Left lung (tissue), 10 donors: ENCODE results near the gene LAMA2. TPM values are rescaled to one million over a fixed set of nuclear protein-coding genes. Genes with fewer than 3 reads are reported as not detected.

Experiments used
- ATAC-seq: fragments of 200-7000 bp; cut with Tn5 transposase; one replicate; pipeline ENCODE4 v1.9.1; 2020; ENCODE audit warnings: moderate library complexity
- DNase-seq, 4 donors: peaks; one replicate each; pipeline ENCODE4 v3.0.0-alpha.2; 2013 to 2020
- H3K27ac ChIP-seq, 2 donors: fragments of 200-600 bp; sonication (generic) in 1 of 2; one replicate each; pipeline versions ENCODE4 v1.5.0 to v1.8.0; 2020 to 2021
- H3K27me3 ChIP-seq, 2 donors: fragments of 200-600 bp; sonication (generic) in 1 of 2; one replicate each; pipeline versions ENCODE4 v1.5.0 to v1.8.0; 2020 to 2021
- H3K36me3 ChIP-seq, 2 donors: fragments of 200-600 bp; sonication (generic) in 1 of 2; one replicate each; pipeline versions ENCODE4 v1.5.0 to v1.8.0; 2020 to 2021
- H3K4me1 ChIP-seq, 2 donors: fragments of 200-600 bp; one replicate each; pipeline ENCODE4 v1.8.0; 2021
- H3K4me3 ChIP-seq, 2 donors: fragments of 200-600 bp; sonication (generic) in 1 of 2; one replicate each; pipeline versions ENCODE4 v1.5.0 to v1.8.0; 2020 to 2021; ENCODE audit warnings: mild to moderate bottlenecking in 1 of 2
- H3K9me3 ChIP-seq, 2 donors: fragments of 200-600 bp; sonication (generic) in 1 of 2; one replicate each; pipeline versions ENCODE4 v1.5.0 to v1.8.0; 2020 to 2021
- intact Hi-C, 2 donors: fragments of 100-400 bp; cut with DNase I; formaldehyde crosslinking; loops; one replicate each; pipeline versions ENCODE4 v1.11.2 to v1.14.2; 2022
- polyA plus RNA-seq, 6 donors: library from polyadenylated mRNA; unstranded; fragments of 120-200 nt; gene quantifications; one replicate each; pipeline ENCODE4 v1.2.1, GENCODE V29; 2013; ENCODE audit not compliant: insufficient read length in 6 of 6
- total RNA-seq, 2 donors: library from RNA; stranded (reverse); fragmentation: NEBNext Ultra II Directional; extraction: Animal tissue kit (Norgen Biotek cat#: 25700); gene quantifications; one replicate each; pipeline ENCODE4 v1.2.1, GENCODE V29; 2021
- TF ChIP-seq, protein P1 (sequence below), 2 donors: fragments of 200-600 bp; sonication (generic) in 1 of 2; IDR thresholded peaks; one replicate each; pipeline versions ENCODE4 v1.5.0 to v1.8.0; 2021; ENCODE audit warnings: antibody characterized with exemption in 2 of 2
- donor health status: DM: no; HTN: yes; CAD: no.
- donor health status: DM: no; HTN: no; CAD: no.

Gene LAMA2
- total and polyA plus RNA-seq, 8 donors, result 32.7 to 91.7 (median 64.7) TPM

DNA sequence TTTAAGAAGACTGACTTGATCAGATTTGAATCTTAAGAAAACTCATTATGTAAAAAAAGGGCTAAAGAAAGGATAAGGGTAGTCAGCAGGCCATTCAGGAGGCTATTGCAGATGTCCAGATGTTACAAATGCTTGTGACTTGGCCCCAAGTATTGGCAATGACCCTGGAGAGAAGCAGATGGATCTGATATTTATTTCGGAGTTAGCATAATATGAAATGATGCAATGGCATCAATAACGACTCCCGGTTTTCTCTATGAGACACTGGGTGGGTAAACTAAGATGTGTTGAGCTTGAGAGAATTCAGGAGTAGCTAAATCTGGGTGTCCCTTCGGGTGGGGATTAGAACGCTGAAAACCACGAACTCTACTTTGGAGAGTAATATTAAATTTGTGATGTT lies 149.7 kb downstream of the LAMA2 start:
- Histone ChIP-seq H3K27ac (peak overlapping the region in 1 of 2 donors; percentile 23), H3K27me3 (no peaks in the 10 kb centered on the region), H3K4me3 (no peak overlapping the region), H3K4me1 (no peaks in the 10 kb centered on the region), H3K36me3 (no peaks in the 10 kb centered on the region), H3K9me3 (no peaks in the 10 kb centered on the region)
- DNase-seq, result peak in 1 of 4 donors; percentile 24
- TF ChIP-seq, protein P1, sequence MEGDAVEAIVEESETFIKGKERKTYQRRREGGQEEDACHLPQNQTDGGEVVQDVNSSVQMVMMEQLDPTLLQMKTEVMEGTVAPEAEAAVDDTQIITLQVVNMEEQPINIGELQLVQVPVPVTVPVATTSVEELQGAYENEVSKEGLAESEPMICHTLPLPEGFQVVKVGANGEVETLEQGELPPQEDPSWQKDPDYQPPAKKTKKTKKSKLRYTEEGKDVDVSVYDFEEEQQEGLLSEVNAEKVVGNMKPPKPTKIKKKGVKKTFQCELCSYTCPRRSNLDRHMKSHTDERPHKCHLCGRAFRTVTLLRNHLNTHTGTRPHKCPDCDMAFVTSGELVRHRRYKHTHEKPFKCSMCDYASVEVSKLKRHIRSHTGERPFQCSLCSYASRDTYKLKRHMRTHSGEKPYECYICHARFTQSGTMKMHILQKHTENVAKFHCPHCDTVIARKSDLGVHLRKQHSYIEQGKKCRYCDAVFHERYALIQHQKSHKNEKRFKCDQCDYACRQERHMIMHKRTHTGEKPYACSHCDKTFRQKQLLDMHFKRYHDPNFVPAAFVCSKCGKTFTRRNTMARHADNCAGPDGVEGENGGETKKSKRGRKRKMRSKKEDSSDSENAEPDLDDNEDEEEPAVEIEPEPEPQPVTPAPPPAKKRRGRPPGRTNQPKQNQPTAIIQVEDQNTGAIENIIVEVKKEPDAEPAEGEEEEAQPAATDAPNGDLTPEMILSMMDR (IDR thresholded peaks at IDR 0.05), result no peak
- no peak for ATAC-seq
- intact Hi-C loops, result no loop called here

DNA sequence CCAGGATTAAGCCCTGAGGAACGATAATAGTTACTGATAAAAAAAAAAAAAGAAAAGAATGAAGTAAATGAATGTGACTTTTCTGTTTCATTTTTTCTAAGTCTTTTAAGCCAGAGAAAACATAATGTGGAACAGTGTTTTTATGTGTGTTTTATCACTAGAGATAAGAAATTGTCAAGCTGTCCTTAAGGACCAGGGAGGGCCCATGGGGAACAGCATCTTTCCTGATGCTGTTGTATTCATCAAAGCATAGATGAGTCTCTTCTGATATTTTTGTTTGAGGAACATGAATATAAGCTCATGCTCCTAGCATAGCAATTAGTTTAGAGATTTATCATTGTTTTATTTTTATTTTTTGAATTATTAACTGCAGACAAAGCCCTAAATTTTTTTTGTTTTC lies 150.2 kb downstream of the LAMA2 start:
- no peak overlapping the region for H3K27ac ChIP-seq
- H3K9me3 ChIP-seq, result no peaks in the 10 kb centered on the region
- no peaks in the 10 kb centered on the region for H3K4me1 ChIP-seq
- H3K36me3 ChIP-seq, result no peaks in the 10 kb centered on the region
- DNase-seq, result no peak
- TF ChIP-seq, protein P1 (IDR thresholded peaks at IDR 0.05), result no peak
- intact Hi-C loops, result no loop called here
- H3K4me3 ChIP-seq, result no peak overlapping the region
- no peaks in the 10 kb centered on the region for H3K27me3 ChIP-seq
- ATAC-seq, result no peak

DNA sequence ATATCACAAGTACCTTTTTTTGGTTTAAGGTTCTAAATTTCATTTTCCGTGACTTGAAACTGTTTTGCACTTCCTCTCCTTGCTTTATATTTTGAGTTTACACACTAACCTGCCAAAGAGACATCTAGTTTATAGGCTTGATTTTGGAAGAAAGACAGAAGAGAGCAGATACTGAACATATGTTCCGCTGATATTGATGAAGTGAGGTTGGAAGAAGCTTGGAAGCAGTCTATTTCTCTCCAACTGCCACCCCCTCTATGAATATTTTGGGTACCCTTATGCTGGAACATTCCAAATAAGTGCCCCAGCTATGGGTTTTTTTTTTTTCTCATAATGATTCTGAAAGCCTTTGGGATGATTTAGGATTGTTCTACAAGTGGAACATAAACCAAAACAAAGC lies 150.6 kb downstream of the LAMA2 start:
- DNase-seq, result no peak
- Histone ChIP-seq H3K27me3 (no peaks in the 10 kb centered on the region), H3K4me1 (no peaks in the 10 kb centered on the region), H3K4me3 (no peak overlapping the region), H3K36me3 (no peaks in the 10 kb centered on the region), H3K9me3 (no peaks in the 10 kb centered on the region), H3K27ac (no peak overlapping the region)
- TF ChIP-seq, protein P1 (IDR thresholded peaks at IDR 0.05), result no peak
- intact Hi-C loops, result no loop called here
- ATAC-seq, result no peak

DNA sequence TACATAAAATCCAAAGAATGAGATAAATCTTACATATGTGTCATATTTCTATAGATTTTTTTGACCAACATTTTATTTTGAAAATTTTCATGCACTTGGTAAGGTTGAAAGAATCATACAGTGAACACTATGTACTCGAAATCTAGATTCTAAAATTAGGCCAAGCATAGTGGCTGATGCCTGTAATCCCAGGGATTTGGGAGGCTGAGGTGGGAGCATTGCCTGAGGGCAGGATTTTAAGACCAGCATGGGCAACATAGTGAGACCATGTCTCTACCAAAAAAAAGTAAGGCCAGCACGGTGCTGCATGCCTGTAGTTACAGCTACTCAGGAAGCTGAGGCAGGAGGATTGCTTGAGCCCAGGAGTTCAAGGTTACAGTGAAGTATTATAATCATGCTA lies 158.6 kb downstream of the LAMA2 start:
- peaks cover 0 to 8% of the 10 kb centered on the region in 2 donors for H3K9me3 ChIP-seq
- no peak for ATAC-seq
- H3K27me3 ChIP-seq, result no peaks in the 10 kb centered on the region
- intact Hi-C loops, result no loop called here
- H3K4me1 ChIP-seq, result no peaks in the 10 kb centered on the region
- no peak overlapping the region for H3K4me3 ChIP-seq
- H3K36me3 ChIP-seq, result no peaks in the 10 kb centered on the region
- H3K27ac ChIP-seq, result no peak overlapping the region
- DNase-seq, result no peak
- TF ChIP-seq, protein P1 (IDR thresholded peaks at IDR 0.05), result no peak

DNA sequence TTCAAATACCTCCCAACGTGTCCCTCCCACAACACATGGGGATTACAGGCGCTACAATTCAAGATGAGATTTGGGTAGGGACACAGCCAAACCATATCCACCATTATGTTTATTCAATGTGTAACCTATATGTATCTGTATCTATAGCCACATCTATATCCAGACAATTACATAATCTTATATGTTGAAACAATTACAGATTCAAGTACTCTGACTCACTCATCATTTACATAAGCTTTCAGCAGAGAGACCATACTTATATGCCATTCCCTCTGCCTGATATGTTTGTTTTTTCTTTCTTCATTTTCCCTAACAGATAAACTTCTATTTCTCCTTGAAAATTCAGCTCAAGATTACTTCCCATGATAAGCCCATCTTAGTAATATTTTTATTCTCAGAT lies 163.6 kb downstream of the LAMA2 start:
- Histone ChIP-seq H3K4me3 (no peak overlapping the region), H3K27ac (no peak overlapping the region), H3K36me3 (no peaks in the 10 kb centered on the region), H3K27me3 (no peaks in the 10 kb centered on the region), H3K4me1 (no peaks in the 10 kb centered on the region), H3K9me3 (peaks cover 0 to 8% of the 10 kb centered on the region in 2 donors)
- ATAC-seq (no peak), DNase-seq (no peak)
- TF ChIP-seq, protein P1 (IDR thresholded peaks at IDR 0.05), result no peak
- intact Hi-C loops, result no loop called here
